SH-SY5Y (cell line): Measurements from ENCODE around the gene SPINK8.

Experiments
- GATA2 ChIP-seq: IDR thresholded peaks from 2 replicates; pipeline ENCODE4 v1.6.1; 2011; ENCODE audit warnings: mild to moderate bottlenecking, low read depth, low read length
- GATA3 ChIP-seq: IDR thresholded peaks from 2 replicates; pipeline ENCODE4 v1.6.1; 2011; ENCODE audit warnings: low read depth, mild to moderate bottlenecking, low read length, moderate library complexity

SPINK8 gene

GRCh38 chr3:48344867-48345507 lies 11.5 kb upstream of the SPINK8 start:
- TF ChIP-seq GATA2 (no peak), GATA3 (0 out of 2 replicates have a peak, but pooled peaks have one; percentile 23)

GRCh38 chr3:48343432-48343831 lies 10.0 kb upstream of the SPINK8 start:
- TF ChIP-seq GATA2, result no peak
- TF ChIP-seq GATA3, result no peak

DNA sequence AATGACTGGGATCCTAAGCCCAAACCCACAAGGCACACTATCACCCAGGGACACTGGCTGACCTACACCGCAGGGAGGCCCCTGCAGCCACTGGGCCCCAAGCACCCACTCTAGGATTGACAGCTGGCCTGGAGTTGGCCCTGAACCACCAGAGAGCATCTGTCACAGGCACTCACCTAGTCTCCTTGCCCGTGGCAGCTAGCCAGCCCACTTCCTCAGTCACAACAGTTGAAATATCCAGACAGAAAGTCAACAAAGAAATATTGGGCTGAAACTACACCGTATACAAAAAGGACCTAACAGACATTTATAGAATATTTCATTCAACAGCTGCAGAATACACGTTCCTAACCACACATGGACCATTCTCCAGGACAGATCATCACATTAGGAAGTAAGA lies 5.2 kb upstream of the SPINK8 start:
- TF ChIP-seq GATA2, result no peak
- no peak for TF ChIP-seq GATA3

GRCh38 chr3:48334605-48335004 lies 1.1 kb upstream of the SPINK8 start:
- TF ChIP-seq GATA2 (no peak), GATA3 (no peak)

GRCh38 chr3:48320996-48321395 lies 12.5 kb downstream of the SPINK8 start:
- TF ChIP-seq GATA3, result no peak
- TF ChIP-seq GATA2, result no peak

DNA sequence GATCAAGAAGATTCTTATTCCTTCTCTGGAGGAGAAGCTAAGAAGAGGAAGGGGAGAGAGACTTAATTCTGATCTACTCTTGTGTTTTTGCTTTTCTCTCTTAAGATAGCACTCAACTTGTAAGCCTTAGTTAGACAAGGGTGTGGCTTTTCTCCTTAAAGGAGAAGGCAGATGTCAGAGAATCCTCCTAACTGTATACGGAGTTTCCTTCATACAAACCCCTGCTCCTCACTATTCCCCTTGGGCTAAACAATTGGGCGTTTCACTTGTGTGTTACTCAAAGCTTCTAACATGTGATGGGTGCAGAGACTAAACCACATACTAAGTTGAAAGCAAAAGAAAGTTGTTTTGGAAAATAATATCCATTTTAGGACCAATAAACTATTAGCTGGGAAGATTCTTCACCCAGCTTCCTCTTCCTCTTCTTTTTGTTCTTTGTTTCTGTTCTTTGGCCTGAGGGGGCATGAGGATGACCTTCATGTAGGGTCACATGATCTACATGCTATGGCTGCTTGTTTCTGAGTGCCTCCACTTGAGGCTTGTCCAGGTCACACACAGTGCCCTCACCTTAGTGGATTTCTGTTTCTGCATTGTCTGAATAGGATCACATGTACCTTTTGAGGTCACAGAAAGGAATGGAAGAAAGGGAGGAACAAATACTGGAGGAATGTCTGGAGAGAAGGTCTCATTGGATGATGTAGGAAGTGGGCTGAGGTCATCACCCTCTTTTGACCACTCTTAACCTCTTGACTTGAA lies 14.6 kb downstream of the SPINK8 start:
- TF ChIP-seq GATA3 (no peak), GATA2 (no peak)

- TF ChIP-seq GATA3, result no peak
- TF ChIP-seq GATA2, result no peak
Observed at GRCh38 chr3:48314542-48314941, 18.9 kb downstream of the SPINK8 start.

DNA sequence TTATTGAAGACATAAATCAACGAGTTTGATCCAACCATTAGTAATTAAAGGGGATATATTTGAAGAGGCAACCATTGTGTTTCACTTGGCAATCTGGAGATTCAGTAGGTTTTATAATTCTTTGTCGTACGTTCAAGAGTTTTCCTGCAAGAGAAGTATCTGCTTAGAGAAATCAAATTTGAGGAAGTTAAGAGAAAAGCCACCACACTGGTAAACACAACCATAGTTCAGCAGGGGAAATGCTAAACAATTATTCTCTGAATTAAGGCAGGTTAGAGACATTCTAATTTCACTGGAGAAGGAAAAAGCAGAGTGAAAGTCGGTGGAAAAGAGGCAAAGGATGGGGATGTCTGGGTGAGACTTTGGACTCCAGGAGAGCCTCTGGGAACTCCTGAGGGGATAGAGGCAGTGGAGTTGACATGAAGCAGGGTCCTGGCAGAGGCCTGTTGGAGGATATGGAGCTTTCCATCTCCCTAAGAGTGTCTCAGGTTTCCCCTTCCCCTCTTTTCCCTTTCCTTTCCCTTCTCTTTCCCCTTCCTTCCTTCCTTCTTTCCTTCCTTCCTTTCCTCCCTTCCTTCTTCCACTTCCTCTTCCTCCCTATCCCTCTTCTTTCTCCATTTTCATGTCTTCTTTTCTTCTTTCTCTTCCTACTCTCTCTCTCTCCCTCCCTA lies 26.5 kb downstream of the SPINK8 start:
- TF ChIP-seq GATA3 (no peak), GATA2 (no peak)

GRCh38 chr3:48306290-48306689 lies 27.2 kb downstream of the SPINK8 start:
- TF ChIP-seq GATA2 (no peak), GATA3 (no peak)

GRCh38 chr3:48305396-48305795 lies 28.1 kb downstream of the SPINK8 start:
- no peak for TF ChIP-seq GATA2
- no peak for TF ChIP-seq GATA3

- TF ChIP-seq GATA3 (no peak), GATA2 (no peak)
Observed at GRCh38 chr3:48303021-48303420, 30.4 kb downstream of the SPINK8 start.

DNA sequence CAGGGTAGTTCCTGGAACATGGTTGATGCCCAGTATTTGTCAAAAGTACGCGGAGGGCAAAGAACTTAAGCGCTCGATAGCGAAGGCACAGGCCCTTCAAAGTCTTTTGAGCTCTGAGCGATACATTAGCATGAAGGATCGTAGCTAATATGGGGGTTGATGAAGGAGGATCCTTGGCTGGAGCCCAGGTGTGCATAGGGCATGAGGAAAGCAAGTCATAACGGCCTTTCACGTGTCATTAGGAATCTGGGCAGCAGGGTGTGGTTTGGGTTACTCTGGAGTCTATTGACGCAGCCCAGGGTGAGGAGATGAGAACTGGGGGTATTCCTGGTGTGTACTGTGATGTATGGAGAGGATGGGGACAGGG lies 31.7 kb downstream of the SPINK8 start:
- TF ChIP-seq GATA2 (no peak), GATA3 (no peak)

DNA sequence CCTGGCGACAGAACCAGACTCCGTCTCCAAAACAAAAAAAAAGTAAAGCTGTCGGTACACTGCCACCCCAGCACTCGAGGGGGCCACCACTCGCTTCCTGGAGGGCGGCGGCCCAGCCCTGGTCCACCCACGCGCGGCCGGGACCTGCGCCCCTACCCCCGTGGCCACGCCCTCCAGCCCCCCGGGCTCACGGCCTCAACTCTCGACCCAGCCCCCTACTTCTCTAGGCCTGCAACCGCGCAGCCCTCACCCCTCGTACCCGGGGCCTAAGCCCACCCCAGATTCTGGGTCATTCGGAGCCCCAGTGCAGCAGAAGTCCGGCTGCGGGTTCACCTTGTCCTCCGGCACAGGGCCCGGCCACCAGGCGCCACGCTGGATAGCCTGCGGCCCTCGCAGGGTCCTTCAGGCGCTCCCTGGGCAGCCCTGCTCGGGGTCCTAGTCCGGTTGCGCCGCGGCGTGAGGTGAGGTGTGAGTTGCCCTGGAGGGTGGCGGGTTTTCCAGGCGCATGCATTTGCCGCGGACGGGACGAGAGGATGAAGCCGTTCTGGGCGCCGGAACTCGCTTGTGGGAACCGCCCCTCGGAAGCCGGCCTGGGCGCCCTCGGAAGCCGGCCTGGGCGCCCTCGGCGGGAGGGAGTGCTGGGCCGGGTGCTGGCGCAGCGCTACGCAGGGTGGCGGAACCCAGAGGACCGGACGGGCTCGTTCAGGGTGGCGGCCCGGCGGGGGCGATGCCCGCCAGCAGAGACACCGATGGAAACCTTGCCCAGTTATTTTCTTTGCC lies 32.3 kb downstream of the SPINK8 start, which contains the start of gene NME6:
TSS of gene NME6 (minus strand) at position 348 of the 780 bp plus-strand sequence.
- TF ChIP-seq GATA3, result no peak
- TF ChIP-seq GATA2, result no peak
